Suprapubic skin (tissue), 4 donors: ENCODE data around the gene KBTBD13.

ENCODE experiments used
- EP300 ChIP-seq: sonication (generic); formaldehyde crosslinking; IDR thresholded peaks from one replicate; pipeline ENCODE4 v1.6.1; 2017; ENCODE audit warnings: antibody characterized with exemption
- POLR2A ChIP-seq, 2 donors: fragments of 450-650 bp; IDR thresholded peaks; one replicate each; pipeline ENCODE4 v1.6.1; 2017; ENCODE audit warnings: antibody characterized with exemption in 2 of 2, mild to moderate bottlenecking in 2 of 2, moderate library complexity in 2 of 2
- POLR2AphosphoS5 ChIP-seq, 3 donors: sonication (generic); formaldehyde crosslinking; IDR thresholded peaks; one replicate each; pipeline ENCODE4 v1.6.1; 2017; ENCODE audit warnings: antibody characterized with exemption in 3 of 3
- TF ChIP-seq, protein P1 (sequence below), 2 donors: fragments of 200-600 bp in 1 of 2; fragments of 450-650 bp in 1 of 2; sonication (generic) in 1 of 2; IDR thresholded peaks; one replicate each; pipeline ENCODE4 v1.5.1; 2016 to 2019; ENCODE audit warnings: antibody characterized with exemption in 2 of 2, mild to moderate bottlenecking in 1 of 2, moderate library complexity in 1 of 2

DNA sequence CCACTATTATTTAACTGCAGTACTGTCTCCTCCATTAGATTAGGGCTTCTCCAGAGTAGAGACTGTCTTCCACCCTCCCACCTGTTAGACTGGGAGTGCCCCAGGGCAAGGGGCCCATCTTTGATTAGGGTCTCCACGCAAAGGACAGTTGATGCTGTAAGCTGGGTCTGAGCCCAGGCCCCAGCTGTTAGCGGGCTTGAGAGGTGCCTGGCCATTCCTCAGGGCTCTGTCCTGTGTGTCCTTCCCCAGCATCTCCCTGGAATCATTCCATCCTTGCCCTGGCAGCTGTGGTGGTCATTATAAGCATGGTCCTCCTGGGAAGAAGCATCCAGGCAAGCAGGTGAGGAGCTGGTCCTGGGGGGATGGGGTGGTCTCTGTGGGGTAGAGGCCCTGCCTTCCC is 25.3 kb upstream of the KBTBD13 start:
- TF ChIP-seq POLR2AphosphoS5 (IDR thresholded peaks at IDR 0.05) (no peak), EP300 (no peak), POLR2A (IDR thresholded peaks at IDR 0.05) (no peak)
- TF ChIP-seq, protein P1, sequence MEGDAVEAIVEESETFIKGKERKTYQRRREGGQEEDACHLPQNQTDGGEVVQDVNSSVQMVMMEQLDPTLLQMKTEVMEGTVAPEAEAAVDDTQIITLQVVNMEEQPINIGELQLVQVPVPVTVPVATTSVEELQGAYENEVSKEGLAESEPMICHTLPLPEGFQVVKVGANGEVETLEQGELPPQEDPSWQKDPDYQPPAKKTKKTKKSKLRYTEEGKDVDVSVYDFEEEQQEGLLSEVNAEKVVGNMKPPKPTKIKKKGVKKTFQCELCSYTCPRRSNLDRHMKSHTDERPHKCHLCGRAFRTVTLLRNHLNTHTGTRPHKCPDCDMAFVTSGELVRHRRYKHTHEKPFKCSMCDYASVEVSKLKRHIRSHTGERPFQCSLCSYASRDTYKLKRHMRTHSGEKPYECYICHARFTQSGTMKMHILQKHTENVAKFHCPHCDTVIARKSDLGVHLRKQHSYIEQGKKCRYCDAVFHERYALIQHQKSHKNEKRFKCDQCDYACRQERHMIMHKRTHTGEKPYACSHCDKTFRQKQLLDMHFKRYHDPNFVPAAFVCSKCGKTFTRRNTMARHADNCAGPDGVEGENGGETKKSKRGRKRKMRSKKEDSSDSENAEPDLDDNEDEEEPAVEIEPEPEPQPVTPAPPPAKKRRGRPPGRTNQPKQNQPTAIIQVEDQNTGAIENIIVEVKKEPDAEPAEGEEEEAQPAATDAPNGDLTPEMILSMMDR (IDR thresholded peaks at IDR 0.05): no peak
